Stimulated activated CD4-positive, alpha-beta T cell treated with anti-CD3 and anti-CD28 coated beads, Interleukin-1b, Interleukin-23, amount 100 ng/mL, for 24 hours (primary cell): ENCODE results near the gene DLGAP1.

Experiments
- DNase-seq, 4 experiments: peaks; one replicate each; pipeline ENCODE4 v3.0.0-alpha.2; 2020; ENCODE audit warnings: low read depth in 4 of 4, low spot score in 1 of 4

The DLGAP1 gene

DNA sequence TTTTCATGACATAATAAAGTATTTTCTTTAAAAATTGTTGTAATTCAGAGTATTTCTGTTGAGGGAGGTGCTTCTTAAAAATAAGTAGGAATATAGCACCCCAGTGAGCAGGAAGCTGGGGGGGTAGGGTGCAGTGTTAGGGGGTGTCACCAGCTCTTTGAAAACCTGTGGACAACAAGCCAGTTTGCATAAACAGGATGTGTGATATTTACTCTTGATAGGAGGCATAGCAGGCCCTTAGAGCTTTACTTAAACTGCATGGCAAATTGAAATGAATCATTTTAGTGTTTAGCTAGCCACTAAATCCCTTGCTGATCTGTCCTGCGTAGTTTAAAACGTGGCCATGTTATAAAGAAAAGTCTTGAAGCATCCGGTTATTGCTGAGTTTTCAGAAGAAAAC lies 996.7 kb downstream of the DLGAP1 start:
- DNase-seq, result no peak

DNA sequence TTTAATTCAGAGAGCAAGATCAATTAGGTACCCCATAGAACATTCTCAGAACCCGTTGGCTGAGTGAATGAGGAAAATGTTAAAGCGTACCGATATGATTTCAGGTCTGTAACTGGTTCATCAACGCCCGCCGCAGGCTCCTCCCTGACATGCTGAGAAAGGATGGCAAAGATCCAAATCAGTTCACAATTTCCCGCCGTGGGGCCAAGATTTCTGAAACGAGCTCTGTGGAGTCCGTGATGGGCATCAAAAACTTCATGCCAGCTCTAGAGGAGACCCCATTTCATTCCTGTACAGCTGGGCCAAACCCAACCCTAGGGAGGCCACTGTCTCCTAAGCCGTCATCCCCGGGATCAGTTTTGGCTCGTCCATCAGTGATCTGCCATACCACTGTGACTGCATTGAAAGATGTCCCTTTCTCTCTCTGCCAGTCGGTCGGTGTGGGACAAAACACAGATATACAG lies 997.8 kb downstream of the DLGAP1 start:
- DNase-seq, result no peak

DNA sequence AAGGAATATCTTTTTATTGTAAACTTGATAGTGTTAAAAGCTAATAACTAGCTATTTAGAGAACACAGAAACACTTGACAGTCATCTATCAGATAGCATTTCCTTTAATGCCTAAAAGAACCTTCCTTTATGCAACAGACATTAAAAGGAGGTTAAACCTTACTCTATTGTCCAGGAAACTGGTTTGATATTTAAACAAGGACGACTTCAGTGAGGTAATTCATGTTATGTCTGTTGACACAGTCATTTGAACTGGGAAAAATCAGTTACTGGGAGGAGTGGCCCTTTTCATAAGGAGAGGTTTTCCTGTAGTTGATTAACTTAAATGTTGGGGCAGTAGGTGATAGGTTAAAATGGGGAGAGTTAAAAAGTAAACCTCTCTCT lies 998.4 kb downstream of the DLGAP1 start:
- no peak for DNase-seq

DNA sequence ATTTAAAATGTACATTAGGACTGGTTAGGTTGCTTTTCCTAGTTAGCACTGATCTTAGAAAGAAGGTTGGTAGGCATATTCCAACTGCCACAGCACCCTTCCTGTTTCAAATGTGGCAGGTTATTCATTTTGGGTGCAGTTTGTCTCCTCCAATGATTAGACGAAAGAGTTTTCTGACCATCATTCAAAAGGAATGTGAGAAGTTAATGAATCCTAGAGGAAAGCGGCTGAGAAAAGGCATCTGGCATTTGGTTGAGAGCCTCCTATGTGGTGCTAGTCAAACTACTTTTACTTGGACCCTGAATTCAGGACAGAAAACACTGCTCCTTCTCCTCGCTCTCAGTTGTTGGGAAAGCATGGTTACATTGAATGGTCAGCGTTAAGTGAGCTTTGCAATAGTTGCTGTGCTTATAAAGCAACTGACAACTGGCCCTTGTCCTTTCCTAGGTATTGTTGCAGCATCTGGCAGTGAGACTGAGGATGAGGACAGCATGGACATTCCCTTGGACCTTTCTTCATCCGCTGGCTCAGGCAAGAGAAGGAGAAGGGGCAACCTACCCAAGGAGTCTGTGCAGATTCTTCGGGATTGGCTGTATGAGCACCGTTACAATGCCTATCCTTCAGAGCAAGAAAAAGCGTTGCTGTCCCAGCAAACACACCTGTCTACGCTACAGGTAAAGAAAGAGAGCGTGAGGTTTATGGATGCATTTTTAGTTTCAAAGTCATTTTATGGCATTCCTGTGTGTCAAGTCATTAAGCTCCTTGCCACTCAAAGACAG lies 999.0 kb downstream of the DLGAP1 start:
- no peak for DNase-seq

DNA sequence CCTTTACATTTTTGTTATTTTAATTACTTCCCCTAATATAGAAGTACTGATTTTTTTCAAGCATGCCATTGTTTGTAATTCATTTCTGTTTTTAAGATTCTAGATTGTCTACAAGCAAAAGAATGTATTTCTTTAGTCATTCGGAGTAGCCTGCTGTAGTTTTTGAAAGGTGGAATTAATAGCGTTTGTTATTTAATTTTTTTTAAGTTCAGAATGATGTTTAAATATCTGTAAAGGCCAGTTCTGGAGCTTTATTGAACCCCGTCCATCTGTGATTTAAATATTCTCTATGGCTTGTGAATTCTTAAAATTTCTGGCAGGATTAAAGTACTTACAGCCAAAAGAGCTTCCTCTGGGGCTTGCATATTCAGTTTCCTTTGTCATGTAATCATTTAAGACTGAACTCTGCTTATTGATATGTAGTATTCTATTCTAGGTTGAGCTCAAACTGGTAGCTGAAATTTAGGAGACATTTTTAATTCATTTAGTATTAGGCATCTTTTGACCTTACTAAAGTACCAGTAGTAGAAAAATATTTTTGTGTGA lies 999.9 kb downstream of the DLGAP1 start:
- no peak for DNase-seq

DNA sequence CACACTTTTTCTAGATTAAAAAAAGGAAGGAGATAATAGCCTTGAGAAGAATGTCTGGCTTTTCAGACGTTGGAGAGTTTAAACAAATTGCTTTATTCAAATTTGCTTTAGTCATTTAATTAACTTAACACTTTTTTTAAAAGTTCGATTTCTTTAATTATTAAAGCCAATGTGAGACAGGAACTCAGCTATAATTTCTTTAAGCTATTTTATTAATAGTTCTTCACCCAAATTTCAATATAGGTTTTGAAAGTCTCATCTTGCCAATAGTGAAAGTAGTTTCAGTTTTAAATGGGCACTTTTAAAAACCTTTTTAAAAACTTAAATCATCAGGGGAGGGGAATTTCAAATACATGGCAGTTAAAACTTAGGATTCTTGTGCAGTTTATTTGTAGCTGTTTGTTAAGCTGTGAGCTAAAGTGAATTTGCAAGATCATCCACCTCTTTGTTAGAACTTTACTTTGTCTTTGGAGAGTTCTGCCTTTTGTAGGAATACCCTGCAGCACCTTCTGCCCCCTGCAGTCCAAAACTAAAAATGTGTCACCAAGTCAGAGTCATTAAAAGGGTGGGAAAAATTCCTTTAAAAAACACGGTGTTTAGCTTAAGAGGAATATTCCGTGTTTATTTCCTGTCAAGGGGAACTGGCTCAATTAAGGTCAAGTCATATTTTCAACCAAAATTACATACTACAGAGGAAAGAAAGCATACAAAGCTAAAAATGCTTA lies 1000.6 kb downstream of the DLGAP1 start:
- DNase-seq, result no peak

DNA sequence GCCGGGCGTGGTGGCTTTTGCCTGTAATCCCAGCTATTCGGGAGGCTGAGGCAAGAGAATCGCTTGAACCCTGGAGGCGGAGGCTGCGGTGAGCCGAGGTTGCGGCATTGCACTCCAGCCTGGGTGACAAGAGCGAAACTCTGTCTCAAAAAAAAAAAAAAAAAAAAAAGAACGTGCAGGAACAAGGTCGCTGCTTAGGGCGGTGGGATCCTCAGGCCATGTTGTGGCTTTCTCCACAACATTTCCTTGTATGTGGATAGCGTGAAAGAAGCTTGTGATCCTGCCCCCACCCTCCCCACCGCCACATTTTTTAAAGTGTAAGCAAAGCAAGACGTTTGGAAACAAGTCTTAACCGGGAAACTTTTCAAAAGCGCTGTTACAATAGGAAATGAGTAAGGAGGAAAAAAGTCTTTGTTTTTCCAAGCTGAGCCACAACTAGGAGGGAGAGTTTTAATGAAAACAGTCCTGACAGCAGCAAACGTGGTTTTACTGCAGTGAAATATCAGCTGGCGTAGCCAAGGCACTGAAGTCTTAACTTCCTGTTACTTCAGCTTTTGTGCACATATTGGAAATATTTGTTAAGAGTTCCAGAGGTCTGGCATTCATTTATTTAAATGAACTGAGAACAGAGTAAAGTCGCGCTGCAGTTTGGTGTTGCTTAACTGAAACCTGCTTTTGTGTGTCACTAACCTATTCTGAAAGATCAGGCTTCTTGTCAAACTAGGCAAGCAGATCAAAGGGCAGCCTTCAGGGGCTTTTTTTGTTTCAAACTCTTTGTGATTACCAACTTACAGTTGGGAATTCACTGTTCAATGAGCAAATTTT lies 1001.4 kb downstream of the DLGAP1 start:
- peak in 2 of 4 experiments; percentile 22 to 30 for DNase-seq

DNA sequence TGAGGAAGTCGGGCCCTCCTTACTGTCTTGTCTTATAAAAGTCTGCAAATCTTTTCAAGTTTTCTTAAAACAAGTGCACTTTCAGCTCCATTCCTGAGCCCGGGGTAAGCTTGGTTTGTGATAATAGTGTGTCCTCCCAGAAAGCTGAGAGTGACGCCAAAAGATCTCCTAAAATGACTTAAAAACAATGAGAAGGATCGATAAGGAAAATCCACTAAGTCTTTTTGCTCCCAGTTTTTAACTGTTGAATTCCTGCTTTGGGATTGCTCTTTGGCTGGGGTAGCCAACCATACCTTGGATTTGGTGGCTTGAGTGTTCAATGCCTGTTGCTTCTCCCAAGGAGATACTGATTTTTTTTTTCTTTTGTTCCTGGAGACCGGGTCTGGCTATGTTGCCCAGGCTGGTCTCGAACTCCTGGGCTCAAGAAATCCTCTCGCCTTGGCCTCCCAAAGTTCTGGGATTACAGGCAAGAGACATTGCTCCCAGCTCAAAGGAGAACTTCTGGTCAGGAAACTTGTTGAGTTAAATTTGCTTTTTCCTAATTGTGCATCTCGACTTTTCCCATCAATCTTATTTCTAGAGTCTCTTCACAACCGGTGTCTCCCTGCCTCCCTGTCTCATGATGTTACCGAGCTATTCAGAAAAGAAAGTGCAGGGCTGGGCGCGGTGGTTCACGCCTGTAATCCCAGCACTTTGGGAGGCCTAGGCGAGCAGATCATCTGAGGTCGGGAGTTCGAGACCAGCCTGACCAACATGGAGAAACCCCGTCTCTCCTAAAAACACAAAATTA lies 1002.2 kb downstream of the DLGAP1 start:
- DNase-seq, result no peak

DNA sequence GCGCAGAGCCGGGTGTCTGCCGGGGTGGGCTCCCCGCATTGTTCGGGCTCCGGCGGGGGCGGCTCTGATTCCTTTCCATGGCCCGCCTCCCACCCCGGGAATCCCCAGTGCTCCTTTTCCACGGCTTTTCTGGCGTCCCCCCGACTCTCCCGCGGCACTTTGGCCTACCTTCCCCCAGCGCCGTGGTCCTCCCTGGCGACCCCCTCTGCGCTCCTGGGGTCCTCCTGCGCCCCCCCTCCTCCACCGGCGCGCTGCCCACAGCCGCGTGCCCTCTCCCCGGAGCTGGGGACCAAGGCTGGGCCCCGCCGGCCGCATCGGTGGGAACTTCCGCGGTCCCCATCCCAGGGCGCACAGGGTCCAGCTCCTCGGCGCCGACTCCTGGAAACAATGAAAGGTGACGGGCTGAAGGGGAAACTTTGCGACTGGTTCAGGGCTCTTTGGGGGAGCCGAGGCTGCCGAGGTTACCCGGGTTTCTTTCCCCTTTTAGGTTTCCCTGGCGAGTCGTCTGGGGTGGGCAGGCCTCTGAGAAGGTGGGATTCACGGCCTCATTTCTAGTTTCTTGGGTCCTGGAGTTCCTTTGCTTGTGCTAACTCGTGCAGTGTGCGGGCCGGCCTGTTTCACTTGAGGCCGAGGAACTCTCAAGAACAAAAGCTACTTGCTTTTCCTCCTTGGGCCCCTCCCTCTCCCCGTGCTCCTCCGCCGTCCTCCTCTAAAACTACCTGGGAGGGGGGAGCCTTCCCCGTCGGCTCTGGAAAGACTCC lies 1002.9 kb downstream of the DLGAP1 start:
- peak in 2 of 4 experiments; percentile 14 to 24 for DNase-seq

DNA sequence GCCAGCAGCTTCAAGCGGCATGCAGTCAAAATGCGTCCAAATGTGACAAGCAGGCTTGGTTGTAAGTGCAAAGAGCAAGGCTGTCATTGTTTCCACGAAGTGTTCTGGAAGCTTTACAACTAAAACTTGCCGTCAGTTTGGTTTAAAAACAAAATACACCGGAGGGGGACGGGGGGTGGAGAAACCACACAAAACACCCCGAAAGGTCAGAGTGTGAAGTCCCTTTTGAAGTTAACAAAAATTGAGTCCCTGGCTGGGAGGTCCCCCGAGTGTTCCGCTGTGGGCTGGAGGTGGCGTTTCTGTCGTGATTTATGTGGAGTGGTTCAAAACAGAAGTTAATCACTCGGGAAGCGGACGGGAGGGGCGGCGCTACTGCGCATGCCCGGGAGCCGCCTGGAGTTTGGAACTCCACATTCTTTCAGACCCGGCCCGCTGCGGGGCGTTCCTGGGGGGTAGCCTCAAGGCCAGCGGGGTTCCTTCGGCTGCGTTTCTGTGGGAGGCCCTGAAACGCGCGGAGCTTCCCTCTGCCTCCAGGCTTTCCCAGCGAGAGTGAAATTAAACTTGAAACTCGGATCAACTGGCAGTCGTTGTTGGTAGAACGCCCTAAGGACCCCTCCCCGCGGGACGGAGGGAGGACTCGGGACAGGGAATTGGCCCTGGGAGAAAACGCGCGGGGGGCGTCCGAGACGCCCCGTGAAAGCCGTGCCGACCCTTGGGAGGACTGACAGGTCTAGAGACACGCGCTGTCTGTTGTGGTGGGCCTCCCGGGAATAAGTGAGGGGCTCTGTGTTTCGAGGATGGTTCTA lies 1003.7 kb downstream of the DLGAP1 start:
- peak; percentile 56 to 86 (median 74) for DNase-seq

DNA sequence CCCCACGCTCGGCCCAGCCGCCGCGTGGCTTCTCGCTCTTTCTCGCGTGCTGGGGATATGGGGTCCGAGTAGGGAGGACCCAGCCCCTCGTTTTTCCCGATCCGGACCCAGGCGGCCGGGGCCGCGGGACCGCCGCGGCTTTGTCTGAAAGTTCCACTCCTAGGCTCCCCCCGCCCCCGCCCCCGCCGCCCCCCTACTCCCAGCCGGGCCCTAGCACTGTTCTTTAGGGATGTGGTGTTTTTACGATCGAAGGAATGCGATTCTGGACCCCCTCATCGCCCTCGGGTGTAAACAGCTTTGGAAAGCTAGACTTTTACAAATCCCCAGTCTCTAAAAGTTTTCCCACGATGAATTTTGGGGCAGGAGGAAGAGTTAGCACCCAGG lies 1004.3 kb downstream of the DLGAP1 start:
- no peak for DNase-seq

DNA sequence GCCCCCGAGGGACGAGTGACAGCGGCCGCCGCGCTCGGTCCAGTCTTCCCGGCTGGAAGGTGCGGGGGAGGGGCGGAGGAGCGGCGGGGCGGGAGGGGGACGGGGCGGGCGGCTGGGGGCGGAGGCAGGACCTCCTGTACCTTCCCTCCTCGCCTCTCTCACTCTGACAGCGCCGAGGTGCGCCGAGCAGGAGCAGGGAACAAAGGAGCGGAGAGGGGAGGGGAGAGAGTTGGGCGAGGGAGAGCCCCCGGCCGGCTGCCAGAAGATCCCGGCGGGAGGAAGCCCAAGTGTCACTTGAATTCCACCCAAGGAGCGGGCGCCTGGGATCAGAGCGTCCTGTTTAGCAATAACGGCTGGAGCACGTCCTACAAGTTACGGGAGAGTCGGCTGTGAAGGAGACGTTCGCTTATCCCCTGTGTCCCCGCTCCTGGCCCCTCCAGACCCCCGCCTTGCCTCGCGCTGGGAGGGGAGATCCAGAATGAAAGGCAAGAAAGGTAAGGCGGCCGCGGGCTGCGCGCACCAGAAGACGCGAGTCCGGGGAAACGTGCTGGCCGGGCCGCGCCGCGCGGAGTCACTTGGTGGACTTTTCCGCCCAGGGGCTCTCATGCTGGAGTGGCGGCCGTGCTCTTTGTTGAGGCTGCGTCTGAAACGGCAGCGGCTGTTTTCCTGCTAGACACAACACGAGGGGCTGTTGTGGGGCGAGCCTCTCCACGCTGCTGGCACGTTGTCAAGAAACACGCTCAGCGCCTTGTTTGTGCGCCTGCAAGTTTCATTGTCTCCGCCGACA lies 1004.9 kb downstream of the DLGAP1 start, which contains the start of gene TGIF1:
TSS of gene TGIF1 (plus strand) at position 161 of the 787 bp plus-strand sequence. CDS start at position 479, 318 bp downstream.
- DNase-seq, result peak in 3 of 4 experiments; percentile 37 to 45 (median 40)

DNA sequence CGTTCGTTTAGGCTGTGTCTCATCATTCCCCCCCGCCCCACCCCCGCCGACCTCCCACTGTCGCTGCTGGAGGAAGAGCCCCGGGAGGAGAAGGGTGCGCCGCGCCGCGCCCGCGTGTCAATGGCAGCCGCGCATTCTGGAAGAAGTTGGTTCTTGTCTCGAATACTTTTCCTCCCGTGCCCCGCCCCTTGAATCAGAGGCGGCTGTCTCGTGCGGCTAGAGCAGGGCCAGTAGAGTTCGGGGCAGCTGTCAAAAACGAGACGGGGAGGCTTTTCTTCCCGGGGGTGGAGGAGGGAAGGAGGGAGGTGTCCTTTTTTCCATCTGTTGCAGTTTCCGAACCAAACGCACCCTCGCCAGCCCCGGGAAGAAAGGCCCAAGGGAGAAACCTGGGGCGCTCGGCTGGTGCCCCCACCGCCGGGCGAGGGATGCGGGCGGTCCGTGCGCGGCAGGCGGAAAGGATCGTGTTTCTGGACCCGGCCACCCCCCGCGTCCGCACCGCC lies 1005.5 kb downstream of the DLGAP1 start:
- DNase-seq, result peak in 3 of 4 experiments; percentile 48 to 64 (median 55)

DNA sequence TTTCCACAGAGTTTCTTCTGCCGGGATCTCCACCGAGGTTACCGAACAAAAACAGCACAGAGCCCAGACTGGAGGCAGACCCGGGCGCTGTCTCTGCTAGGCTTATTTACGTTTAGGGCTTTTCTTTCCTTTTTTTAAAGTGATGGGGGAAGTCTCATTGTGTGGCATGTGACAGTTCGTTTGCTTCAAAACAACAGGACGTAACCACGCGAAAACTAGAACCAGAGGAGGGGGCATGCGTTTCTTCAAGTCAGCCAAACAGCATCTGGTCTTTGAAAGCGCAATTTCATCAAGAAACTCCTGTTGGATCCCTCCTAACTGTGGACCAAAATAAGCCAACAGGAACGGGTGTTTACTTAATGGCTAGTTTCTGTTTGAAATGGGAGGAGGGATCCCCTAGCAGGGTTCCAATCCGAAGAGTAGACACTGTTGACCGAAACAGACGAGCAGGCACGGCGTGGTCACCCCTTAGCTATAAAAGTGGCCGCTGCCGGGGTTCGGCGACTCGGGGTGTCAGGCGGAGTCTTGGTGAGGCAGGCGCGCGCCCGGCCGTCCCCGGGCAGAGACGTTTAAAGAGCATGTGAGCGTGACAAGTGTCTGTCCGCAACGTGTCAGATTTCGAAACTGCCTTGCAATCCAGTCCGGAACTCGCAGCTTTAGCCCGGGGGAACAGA lies 1006.1 kb downstream of the DLGAP1 start:
- peak in 2 of 4 experiments; percentile 9 to 16 for DNase-seq

DNA sequence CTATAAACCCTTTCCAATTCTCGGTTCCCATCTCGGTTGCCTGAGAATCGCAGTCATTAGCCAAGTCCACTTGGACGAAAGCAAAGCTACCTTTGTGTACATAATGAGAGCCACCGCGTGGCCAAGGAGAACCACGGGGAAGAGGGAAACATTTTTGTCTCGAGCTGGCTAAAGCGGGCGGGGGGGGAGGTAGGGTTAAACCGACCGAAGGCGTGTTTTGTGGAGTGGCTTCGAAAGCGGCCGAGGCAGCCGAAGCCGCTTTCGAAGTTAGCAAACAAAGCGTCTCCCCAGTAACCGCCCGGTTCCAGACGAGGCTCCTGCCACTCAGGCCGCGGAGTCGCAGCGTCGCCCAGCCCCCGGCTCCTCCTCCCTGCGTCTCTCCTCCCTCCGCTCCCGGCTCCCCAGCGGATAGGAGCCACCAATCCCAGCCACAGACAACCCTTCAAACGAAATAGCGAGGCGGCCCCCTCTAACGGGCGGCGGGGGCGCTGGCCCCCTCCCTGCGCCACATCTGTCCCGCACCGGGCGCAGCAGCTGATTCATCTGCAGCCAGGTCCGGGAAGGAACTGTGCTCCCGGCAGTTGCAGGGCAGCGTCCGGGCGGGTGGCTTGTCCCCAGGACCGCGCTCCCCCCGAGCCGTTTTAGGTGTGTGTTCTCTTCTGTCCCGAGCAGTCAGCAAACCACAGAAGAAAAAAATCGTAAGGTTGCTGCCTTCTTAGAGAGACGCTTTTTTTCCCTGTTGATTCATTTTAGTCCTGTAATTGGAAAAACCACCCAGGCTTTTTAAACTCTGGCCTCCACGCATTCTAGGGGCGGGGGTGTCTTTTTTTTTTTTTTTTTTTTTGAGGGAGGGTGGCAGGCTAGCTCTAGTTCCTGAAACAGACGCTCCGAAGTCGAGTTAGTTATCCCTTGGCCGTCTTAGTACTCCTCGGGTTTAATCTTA lies 1006.9 kb downstream of the DLGAP1 start:
- peak; percentile 29 to 82 (median 58) for DNase-seq
